ENCODE measurements around the gene CRACDL. TPM values are rescaled to one million over a fixed set of nuclear protein-coding genes. Genes with fewer than 3 reads are reported as not detected.

CRACDL gene
- total and polyA plus RNA-seq, 2 of the 13 experiments (the other 11 are each of a cell fraction or from before 2014, with no cell fraction given), result 0.15 to 0.26 TPM

DNA sequence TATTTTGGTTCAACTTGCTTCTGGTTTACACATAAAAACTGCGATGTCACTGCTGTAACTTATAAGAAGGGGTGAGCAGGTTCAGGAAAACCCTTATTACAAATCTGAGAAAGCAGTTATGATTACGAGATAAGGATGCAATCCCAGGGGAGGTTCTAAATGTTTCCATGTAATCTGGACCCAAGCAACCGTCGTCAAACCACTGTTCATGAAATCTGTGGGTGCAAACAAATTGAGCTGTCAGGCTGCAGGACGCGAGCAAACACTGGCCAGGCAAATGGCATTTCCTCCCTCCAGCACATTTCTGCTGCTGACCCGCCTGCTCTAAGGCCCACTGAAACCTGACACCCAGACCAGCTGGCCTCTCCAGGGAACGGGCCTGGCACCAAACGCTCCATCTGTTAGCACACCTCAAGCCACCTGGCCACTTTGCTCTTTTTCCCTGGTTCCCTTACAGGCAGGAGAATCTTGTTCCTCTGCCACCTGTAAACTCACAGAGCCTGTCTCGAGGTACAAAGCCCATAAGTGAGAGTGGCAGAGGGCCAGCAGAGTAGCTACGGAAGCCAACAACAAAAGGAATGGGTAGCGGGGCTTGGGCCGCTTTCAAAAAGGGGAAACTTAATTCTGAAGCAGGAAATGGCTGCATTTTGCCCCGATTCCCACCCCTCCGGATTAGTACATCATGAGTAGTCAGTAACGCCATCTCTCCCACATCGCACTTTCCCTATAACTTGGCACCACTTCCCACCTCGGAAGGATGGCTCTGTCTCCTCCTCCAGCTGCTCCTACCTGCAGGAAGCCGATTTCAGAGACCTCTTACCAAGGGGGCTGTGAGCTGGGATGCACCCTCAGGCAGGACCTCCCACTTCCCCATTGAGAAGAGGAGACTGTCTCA lies 26.5 kb downstream of the CRACDL start (continued):
- no peak for TF ChIP-seq ATF5 (CRISPR knock-in tag; IDR thresholded peaks at IDR 0.05; ENCODE audit: low read depth)
- no peak for TF ChIP-seq ZNF251 (CRISPR knock-in tag; IDR thresholded peaks at IDR 0.05)
- 0 out of 2 replicates have a peak, but pooled peaks have one; percentile 46 for TF ChIP-seq TARDBP (CRISPR knock-in tag; IDR thresholded peaks at IDR 0.05)
- TF ChIP-seq ZNF619 (CRISPR knock-in tag; IDR thresholded peaks at IDR 0.05), result no peak
- no peak; the same call in 1 of the 2 replicates for TF ChIP-seq MYPOP (CRISPR knock-in tag; IDR thresholded peaks at IDR 0.05)
- no peak for TF ChIP-seq ZNF83 (CRISPR knock-in tag; IDR thresholded peaks at IDR 0.05; ENCODE audit: borderline replicate concordance)
- TF ChIP-seq HNF1B (CRISPR knock-in tag; IDR thresholded peaks at IDR 0.05), result peak; percentile 79
- no peak for TF ChIP-seq NR2F2 (IDR thresholded peaks at IDR 0.05; ENCODE audit: borderline replicate concordance, low read depth)
- TF ChIP-seq, protein P1, sequence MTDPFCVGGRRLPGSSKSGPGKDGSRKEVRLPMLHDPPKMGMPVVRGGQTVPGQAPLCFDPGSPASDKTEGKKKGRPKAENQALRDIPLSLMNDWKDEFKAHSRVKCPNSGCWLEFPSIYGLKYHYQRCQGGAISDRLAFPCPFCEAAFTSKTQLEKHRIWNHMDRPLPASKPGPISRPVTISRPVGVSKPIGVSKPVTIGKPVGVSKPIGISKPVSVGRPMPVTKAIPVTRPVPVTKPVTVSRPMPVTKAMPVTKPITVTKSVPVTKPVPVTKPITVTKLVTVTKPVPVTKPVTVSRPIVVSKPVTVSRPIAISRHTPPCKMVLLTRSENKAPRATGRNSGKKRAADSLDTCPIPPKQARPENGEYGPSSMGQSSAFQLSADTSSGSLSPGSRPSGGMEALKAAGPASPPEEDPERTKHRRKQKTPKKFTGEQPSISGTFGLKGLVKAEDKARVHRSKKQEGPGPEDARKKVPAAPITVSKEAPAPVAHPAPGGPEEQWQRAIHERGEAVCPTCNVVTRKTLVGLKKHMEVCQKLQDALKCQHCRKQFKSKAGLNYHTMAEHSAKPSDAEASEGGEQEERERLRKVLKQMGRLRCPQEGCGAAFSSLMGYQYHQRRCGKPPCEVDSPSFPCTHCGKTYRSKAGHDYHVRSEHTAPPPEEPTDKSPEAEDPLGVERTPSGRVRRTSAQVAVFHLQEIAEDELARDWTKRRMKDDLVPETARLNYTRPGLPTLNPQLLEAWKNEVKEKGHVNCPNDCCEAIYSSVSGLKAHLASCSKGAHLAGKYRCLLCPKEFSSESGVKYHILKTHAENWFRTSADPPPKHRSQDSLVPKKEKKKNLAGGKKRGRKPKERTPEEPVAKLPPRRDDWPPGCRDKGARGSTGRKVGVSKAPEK (CRISPR knock-in tag; IDR thresholded peaks at IDR 0.05; ENCODE audit: borderline replicate concordance), result no peak
- no peak for TF ChIP-seq ZNF570 (CRISPR knock-in tag; IDR thresholded peaks at IDR 0.05; ENCODE audit: borderline replicate concordance)
- TF ChIP-seq ZNF674 (CRISPR knock-in tag; IDR thresholded peaks at IDR 0.05; ENCODE audit: low read depth), result no peak
- TF ChIP-seq ZBTB7B (CRISPR knock-in tag; IDR thresholded peaks at IDR 0.05), result peak; percentile 59; the same call in 1 of the 2 replicates
- TF ChIP-seq MED8 (CRISPR knock-in tag; IDR thresholded peaks at IDR 0.05; ENCODE audit: insufficient replicate concordance), result no peak
- TF ChIP-seq, protein P2, sequence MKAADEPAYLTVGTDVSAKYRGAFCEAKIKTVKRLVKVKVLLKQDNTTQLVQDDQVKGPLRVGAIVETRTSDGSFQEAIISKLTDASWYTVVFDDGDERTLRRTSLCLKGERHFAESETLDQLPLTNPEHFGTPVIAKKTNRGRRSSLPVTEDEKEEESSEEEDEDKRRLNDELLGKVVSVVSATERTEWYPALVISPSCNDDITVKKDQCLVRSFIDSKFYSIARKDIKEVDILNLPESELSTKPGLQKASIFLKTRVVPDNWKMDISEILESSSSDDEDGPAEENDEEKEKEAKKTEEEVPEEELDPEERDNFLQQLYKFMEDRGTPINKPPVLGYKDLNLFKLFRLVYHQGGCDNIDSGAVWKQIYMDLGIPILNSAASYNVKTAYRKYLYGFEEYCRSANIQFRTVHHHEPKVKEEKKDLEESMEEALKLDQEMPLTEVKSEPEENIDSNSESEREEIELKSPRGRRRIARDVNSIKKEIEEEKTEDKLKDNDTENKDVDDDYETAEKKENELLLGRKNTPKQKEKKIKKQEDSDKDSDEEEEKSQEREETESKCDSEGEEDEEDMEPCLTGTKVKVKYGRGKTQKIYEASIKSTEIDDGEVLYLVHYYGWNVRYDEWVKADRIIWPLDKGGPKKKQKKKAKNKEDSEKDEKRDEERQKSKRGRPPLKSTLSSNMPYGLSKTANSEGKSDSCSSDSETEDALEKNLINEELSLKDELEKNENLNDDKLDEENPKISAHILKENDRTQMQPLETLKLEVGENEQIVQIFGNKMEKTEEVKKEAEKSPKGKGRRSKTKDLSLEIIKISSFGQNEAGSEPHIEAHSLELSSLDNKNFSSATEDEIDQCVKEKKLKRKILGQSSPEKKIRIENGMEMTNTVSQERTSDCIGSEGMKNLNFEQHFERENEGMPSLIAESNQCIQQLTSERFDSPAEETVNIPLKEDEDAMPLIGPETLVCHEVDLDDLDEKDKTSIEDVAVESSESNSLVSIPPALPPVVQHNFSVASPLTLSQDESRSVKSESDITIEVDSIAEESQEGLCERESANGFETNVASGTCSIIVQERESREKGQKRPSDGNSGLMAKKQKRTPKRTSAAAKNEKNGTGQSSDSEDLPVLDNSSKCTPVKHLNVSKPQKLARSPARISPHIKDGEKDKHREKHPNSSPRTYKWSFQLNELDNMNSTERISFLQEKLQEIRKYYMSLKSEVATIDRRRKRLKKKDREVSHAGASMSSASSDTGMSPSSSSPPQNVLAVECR (CRISPR knock-in tag; IDR thresholded peaks at IDR 0.05; ENCODE audit: borderline replicate concordance), result peak; percentile 71; the same call in 1 of the 2 replicates
